HepG2 (cell line): ENCODE measurements around the gene ESYT1. TPM values are rescaled to one million over a fixed set of nuclear protein-coding genes. Genes with fewer than 3 reads are reported as not detected.
A peak's percentile ranks its signal among the peaks of the same experiment; 100 is the strongest.

Experiments
- ARID2 ChIP-seq: sonication (generic); formaldehyde crosslinking; IDR thresholded peaks from 2 replicates; pipeline ENCODE4 v1.8.1; 2022; ENCODE audit warnings: mild to moderate bottlenecking, missing genetic modification reagents, borderline replicate concordance
- ARNT2 ChIP-seq: sonication (generic); formaldehyde crosslinking; IDR thresholded peaks from 2 replicates; pipeline ENCODE4 v1.8.0; 2022; ENCODE audit warnings: mild to moderate bottlenecking, low read depth, missing genetic modification reagents, moderate library complexity
- BCL3 ChIP-seq: sonication (generic); formaldehyde crosslinking; IDR thresholded peaks from 2 replicates; pipeline ENCODE4 v1.5.1; 2020; ENCODE audit warnings: mild to moderate bottlenecking, missing genetic modification reagents, moderate library complexity
- GMEB2 ChIP-seq: IDR thresholded peaks from 2 replicates; pipeline ENCODE4 v1.6.1; 2016; ENCODE audit warnings: missing biosample characterization, missing genetic modification reagents, low read depth
- GZF1 ChIP-seq: sonication (generic); formaldehyde crosslinking; IDR thresholded peaks from 2 replicates; pipeline ENCODE4 v1.5.1; 2020; ENCODE audit warnings: mild to moderate bottlenecking, missing genetic modification reagents
- KDM2A ChIP-seq: sonication (generic); formaldehyde crosslinking; IDR thresholded peaks from 2 replicates; pipeline ENCODE4 v1.4.0; 2020; ENCODE audit warnings: low read depth, missing genetic modification reagents, borderline replicate concordance
- MAFG ChIP-seq: sonication (generic); formaldehyde crosslinking; IDR thresholded peaks from 2 replicates; pipeline ENCODE4 v1.5.1; 2020; ENCODE audit warnings: mild to moderate bottlenecking, missing genetic modification reagents
- MYNN ChIP-seq: sonication (generic); formaldehyde crosslinking; IDR thresholded peaks from 2 replicates; pipeline ENCODE4 v1.4.0; 2020; ENCODE audit warnings: mild to moderate bottlenecking, low read depth, missing genetic modification reagents
- NCOA5 ChIP-seq: sonication (generic); formaldehyde crosslinking; IDR thresholded peaks from 2 replicates; pipeline ENCODE4 v1.4.0; 2020; ENCODE audit warnings: missing genetic modification reagents
- NR1H2 ChIP-seq: sonication (generic); formaldehyde crosslinking; IDR thresholded peaks from 2 replicates; pipeline ENCODE4 v1.8.1; 2022; ENCODE audit warnings: low read depth, missing genetic modification reagents, borderline replicate concordance
- PLRG1 ChIP-seq: fragments of 450-650 bp; conservative IDR thresholded peaks from 2 replicates; pipeline ENCODE4 v1.6.1; 2016
- PTBP1 ChIP-seq: fragments of 200-400 bp; formaldehyde crosslinking; IDR thresholded peaks from 2 replicates; pipeline ENCODE4 v1.6.1; 2018; ENCODE audit warnings: low read length, low read depth; ENCODE audit not compliant: poor library complexity, severe bottlenecking
- RXRA ChIP-seq: sonication (generic); formaldehyde crosslinking; IDR thresholded peaks from 2 replicates; pipeline ENCODE4 v1.5.1; 2020; ENCODE audit warnings: missing genetic modification reagents
- TCF7 ChIP-seq: sonication (generic); IDR thresholded peaks from 2 replicates; pipeline ENCODE4 v1.6.1; 2016; ENCODE audit warnings: antibody characterized with exemption, low read depth
- THAP11 ChIP-seq: IDR thresholded peaks from 2 replicates; pipeline ENCODE4 v1.6.1; 2016; ENCODE audit warnings: missing biosample characterization, missing genetic modification reagents
- ZBTB10 ChIP-seq: sonication (generic); formaldehyde crosslinking; IDR thresholded peaks from 2 replicates; pipeline ENCODE4 v1.4.0; 2020; ENCODE audit warnings: missing genetic modification reagents, borderline replicate concordance
- ZNF333 ChIP-seq: sonication (generic); formaldehyde crosslinking; IDR thresholded peaks from 2 replicates; pipeline ENCODE4 v1.4.0; 2020; ENCODE audit warnings: mild to moderate bottlenecking, missing genetic modification reagents, borderline replicate concordance
- ZNF572 ChIP-seq: sonication (generic); formaldehyde crosslinking; IDR thresholded peaks from 2 replicates; pipeline ENCODE4 v1.5.1; 2020; ENCODE audit warnings: mild to moderate bottlenecking, missing genetic modification reagents
- ZNF614 ChIP-seq: IDR thresholded peaks from 2 replicates; pipeline ENCODE4 v1.6.1; 2018; ENCODE audit warnings: missing biosample characterization, missing genetic modification reagents, inconsistent platforms, borderline replicate concordance
- ZNF878 ChIP-seq: sonication (generic); formaldehyde crosslinking; IDR thresholded peaks from 2 replicates; pipeline ENCODE4 v1.8.1; 2023; ENCODE audit warnings: mild to moderate bottlenecking, missing genetic modification reagents, moderate library complexity
- polyA plus RNA-seq, 8 experiments: library from polyadenylated mRNA; depleted of rRNA in 3 of 8; stranded (reverse) in 7 of 8; unstranded in 1 of 8; fragments of >200 nt; fragmentation: Illumina TruSeq in 4 of 8; extraction: Trizol in 4 of 8; gene quantifications; 2 replicates each; pipeline versions ENCODE4 v1.2.1 to v1.2.3, GENCODE V29; 2011 to 2016; ENCODE audit warnings: low read depth in 4 of 8, missing spikeins in 1 of 8, mixed read lengths in 1 of 8; ENCODE audit not compliant: insufficient read depth in 1 of 8
- total RNA-seq, 5 experiments: library from RNA; depleted of rRNA; stranded (reverse); fragments of >200 nt; fragmentation: Illumina TruSeq; extraction: Trizol; gene quantifications; 2 replicates each; pipeline ENCODE4 v1.2.3, GENCODE V29; 2016; ENCODE audit warnings: low read depth in 1 of 5
- TF ChIP-seq, protein P1 (sequence below): sonication (generic); formaldehyde crosslinking; IDR thresholded peaks from 2 replicates; pipeline ENCODE4 v1.8.0; 2022; ENCODE audit warnings: missing genetic modification reagents, low read depth, mild to moderate bottlenecking, borderline replicate concordance
- TF ChIP-seq, protein P2 (sequence below): sonication (generic); formaldehyde crosslinking; IDR thresholded peaks from 2 replicates; pipeline ENCODE4 v1.8.0; 2022; ENCODE audit warnings: mild to moderate bottlenecking, missing genetic modification reagents; ENCODE audit not compliant: insufficient replicate concordance

Gene ESYT1
- total and polyA plus RNA-seq, 2 of the 13 experiments (the other 11 are each of a cell fraction or from before 2014, with no cell fraction given): 66.9 to 71.0 TPM

DNA sequence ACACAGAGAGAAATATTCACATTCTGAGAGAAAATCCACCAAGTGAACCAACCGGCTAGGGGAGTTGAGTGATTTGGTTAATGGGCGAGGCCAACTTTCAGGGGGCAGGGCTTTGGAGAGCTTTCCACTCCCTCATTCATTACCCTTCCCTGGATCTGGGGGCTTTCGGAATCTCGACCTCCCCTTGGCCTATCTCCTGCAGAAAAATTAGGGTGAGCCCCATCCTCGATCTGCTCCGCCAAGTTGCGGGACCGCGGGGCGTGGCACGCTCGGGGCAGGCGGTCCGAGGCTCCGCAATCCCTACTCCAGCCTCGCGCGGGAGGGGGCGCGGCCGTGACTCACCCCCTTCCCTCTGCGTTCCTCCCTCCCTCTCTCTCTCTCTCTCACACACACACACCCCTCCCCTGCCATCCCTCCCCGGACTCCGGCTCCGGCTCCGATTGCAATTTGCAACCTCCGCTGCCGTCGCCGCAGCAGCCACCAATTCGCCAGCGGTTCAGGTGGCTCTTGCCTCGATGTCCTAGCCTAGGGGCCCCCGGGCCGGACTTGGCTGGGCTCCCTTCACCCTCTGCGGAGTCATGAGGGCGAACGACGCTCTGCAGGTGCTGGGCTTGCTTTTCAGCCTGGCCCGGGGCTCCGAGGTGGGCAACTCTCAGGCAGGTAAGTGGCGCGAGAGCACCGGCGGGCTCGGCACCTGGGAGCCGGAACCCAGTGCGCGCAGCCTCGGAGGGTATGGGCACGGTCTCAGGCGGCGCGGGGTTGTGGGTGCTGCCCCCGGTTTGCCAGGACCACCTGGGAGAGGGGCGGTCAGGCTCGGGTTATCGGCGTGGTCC, 48.1 kb upstream of the ESYT1 start, which contains the start of gene ERBB3 (continued):
- TF ChIP-seq ZNF614 (CRISPR knock-in tag): no peak
- peak; percentile 65; the same call in 1 of the 2 replicates for TF ChIP-seq ARID2 (CRISPR knock-in tag)
- TF ChIP-seq PLRG1: no peak
- TF ChIP-seq NR1H2: no peak
- no peak for TF ChIP-seq BCL3 (CRISPR knock-in tag)
- no peak; the same call in 1 of the 2 replicates for TF ChIP-seq ARNT2
- peak; percentile 83 for TF ChIP-seq KDM2A (CRISPR knock-in tag)
- TF ChIP-seq ZNF572 (CRISPR knock-in tag): no peak
- no peak for TF ChIP-seq MYNN (CRISPR knock-in tag)
- no peak for TF ChIP-seq GMEB2
- TF ChIP-seq, protein P1, sequence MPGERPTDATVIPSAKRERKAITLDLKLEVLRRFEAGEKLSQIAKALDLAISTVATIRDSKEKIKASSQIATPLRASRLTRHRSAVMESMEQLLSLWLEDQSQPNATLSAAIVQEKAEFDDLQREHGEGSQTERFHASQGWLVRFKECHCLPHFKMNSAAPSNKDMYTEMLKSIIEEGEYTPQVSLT (CRISPR knock-in tag): no peak
- TF ChIP-seq ZNF878 (CRISPR knock-in tag): no peak
- TF ChIP-seq RXRA (CRISPR knock-in tag): no peak; the same call in none of the 2 replicates
- no peak for TF ChIP-seq PTBP1
- peak; percentile 64 for TF ChIP-seq THAP11
- TF ChIP-seq, protein P2, sequence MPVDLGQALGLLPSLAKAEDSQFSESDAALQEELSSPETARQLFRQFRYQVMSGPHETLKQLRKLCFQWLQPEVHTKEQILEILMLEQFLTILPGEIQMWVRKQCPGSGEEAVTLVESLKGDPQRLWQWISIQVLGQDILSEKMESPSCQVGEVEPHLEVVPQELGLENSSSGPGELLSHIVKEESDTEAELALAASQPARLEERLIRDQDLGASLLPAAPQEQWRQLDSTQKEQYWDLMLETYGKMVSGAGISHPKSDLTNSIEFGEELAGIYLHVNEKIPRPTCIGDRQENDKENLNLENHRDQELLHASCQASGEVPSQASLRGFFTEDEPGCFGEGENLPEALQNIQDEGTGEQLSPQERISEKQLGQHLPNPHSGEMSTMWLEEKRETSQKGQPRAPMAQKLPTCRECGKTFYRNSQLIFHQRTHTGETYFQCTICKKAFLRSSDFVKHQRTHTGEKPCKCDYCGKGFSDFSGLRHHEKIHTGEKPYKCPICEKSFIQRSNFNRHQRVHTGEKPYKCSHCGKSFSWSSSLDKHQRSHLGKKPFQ: peak; percentile 2
- TF ChIP-seq NCOA5 (CRISPR knock-in tag): no peak
- TF ChIP-seq TCF7: no peak
- TF ChIP-seq GZF1 (CRISPR knock-in tag): no peak
- TF ChIP-seq ZNF333 (CRISPR knock-in tag): no peak
- TF ChIP-seq MAFG (CRISPR knock-in tag): 0 out of 2 replicates have a peak, but pooled peaks have one; percentile 30
- no peak for TF ChIP-seq ZBTB10 (CRISPR knock-in tag)
